ENCODE measurements around the gene GNG5.
"Not testable (repeated sequence)": the region's sequence is repeated elsewhere in the genome, so short reads cannot be mapped to it uniquely, and the experiment has no call there.

The GNG5 gene

GRCh38 chr1:84506002-84506728 is at the start of gene GNG5, which contains the start of gene SPATA1:
GNG5 (minus strand) TSS chr1:84506581; CDS start chr1:84506091, 490 bp downstream.
SPATA1 (plus strand) TSS chr1:84506386; CDS start chr1:84516360, 9,974 bp downstream.
- DNase-seq (ENCODE audit: low spot score): peak; percentile 99

DNA sequence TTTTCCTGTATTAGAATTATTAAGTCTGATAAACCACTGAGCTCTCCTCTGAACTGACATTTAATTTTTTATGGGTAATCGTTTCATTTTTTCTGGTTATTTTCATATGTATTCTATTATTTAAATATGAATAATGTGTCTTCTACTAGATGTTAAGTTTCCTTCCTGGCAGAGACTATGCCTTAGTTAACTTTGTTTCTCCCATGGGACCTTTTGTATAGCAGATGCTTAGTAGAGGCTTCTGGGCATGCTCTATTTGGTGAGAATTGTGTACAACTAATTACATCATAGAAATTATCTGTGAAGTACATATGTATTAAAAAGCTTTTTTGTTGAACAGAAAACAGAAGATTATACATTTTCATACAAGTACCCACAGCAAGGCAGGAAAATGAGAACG is 44.4 kb upstream of the GNG5 start:
- DNase-seq (ENCODE audit: low spot score): no peak

- DNase-seq (ENCODE audit: low spot score): no peak
These were observed 35.3 kb upstream of the GNG5 start for GRCh38 chr1:84541679-84542078.

DNA sequence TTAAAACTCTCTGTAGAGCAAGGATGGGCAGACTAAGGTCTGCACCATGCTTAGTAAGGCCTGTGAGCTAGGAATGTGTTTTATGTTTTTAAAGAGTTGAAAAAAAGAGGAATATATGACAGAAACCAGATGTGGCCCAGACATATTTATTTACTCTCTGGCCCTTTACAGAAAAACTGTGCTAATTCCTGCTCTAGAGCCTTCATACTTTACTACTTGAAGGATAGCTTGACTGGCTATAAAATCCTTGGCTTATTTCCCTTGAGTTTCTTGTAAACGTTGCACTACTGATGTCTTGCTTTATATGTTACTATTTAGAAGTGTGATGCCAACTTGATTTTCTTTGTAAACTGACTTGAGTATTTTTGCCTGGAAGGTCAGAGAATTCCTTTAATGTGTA is 34.4 kb upstream of the GNG5 start:
- DNase-seq (ENCODE audit: low spot score): no peak

- DNase-seq (ENCODE audit: low spot score): no peak
These were observed 33.6 kb upstream of the GNG5 start for GRCh38 chr1:84539972-84540371.

DNA sequence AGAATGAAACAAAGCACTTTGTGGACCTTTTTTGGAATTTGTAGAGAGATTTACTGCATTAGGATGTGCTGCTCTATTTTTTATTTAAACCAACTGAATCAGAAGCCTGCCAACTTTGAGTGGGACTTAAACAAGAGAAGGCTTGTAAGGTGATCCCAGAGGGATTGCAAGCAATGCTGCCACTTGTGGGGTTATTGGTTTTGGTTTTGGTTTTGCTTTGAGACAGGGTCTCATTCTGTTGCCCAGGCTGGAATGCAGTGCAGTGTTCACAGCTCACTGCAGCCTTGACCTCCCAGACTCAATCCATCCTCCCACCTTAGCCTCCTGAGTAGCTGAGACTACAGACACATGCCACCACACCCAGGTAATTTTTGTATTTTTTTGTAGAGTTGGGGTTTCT is 32.2 kb upstream of the GNG5 start:
- DNase-seq (ENCODE audit: low spot score): no peak

- DNase-seq (ENCODE audit: low spot score): no peak
These were observed 19.4 kb upstream of the GNG5 start for GRCh38 chr1:84525779-84526178.

DNA sequence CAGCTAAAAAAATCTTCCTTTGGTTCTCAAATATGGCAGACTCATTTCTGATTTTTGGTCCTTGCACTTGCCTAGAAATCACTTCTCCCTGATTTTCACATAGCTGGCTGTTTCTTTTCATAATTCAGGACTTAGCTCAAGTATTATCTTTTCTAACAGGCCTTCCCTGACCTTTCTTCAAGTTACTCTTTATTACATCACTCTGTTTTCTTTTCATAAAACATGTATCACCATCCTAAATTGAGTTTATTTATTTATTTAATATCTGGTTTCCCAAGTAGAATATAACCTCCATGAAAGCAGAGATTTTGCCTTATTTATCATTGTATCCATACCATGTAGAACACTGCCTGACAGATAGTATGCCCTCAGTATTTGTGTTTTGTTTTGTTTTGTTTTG is 18.2 kb upstream of the GNG5 start:
- DNase-seq (ENCODE audit: low spot score): no peak

DNA sequence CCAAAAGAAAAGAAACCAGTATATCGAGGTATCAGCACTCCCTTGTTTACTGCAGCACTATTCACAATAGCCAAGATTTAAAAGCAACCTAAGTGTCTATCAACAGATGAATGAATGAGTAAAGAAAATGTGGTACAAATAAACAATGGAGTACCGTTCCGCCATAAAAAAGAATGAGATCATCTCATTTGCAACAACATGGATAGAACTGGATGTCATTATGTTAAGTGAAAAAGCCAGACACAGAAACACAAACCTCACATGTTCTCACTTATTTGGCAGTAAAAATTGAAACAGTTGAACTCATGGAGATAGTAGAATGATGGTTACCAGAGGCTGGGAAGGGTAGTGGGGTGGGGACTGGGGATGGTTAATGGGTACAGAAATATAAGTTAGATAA is 4.3 kb upstream of the GNG5 start:
- no peak for DNase-seq (ENCODE audit: low spot score)

DNA sequence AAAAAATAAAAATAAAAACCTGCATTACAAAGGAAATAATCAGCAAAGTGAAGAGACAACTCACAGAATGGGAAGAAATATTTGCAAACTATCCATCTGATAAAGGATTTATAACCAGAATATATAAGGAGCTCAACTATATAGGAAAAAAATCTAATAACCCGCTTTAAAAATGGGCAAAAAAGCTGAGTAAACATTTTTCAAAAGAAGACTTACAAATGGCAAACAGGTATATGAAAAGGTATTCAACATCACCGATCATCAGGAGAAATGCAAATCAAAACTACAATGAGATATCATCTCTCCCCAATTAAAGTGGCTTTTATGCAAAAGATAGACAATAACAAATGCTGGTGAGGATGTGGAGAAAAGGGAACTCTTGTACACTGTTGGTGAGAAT is 3.8 kb upstream of the GNG5 start:
- DNase-seq (ENCODE audit: low spot score): no peak

DNA sequence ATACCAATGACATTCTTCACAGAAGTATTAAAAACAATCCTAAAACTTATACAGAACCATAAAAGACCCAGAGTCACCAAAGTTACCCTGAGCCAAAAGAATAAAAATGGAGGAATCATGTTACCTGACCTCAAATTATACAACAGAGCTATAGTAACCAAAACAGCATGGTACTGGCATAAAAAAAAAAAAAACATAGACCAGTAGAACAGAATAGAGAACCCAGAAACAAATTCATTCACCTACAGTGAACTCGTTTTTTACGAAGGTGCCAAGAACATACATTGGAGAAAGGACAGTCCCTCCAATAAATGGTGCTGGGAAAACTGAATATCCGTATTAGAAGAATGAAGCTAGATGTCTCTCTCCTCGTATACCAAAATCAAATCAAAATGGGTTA is 2.6 kb upstream of the GNG5 start:
- no peak for DNase-seq (ENCODE audit: low spot score)

- no peak for DNase-seq (ENCODE audit: low spot score)
These were observed 2.1 kb upstream of the GNG5 start for GRCh38 chr1:84508510-84508909.

DNA sequence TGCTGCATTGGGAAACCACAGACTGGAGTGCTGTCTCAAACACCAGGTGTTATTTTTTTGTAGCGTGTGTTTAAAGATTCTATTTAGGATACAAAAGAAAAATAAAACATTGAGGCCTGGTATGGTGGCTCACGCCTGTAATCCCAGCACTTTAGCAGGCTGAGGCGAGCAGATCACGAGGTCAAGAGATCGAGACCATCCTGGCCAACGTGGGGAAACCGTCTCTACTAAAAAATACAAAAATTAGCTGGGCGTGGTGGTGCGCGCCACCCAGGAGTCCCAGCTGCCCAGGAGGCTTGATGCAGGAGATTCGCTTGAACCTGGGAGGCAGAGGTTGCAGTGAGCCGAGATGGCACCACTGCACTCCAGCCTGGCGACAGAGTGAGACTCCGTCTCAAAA is 1.5 kb upstream of the GNG5 start:
- DNase-seq (ENCODE audit: low spot score): not testable (repeated sequence)

DNA sequence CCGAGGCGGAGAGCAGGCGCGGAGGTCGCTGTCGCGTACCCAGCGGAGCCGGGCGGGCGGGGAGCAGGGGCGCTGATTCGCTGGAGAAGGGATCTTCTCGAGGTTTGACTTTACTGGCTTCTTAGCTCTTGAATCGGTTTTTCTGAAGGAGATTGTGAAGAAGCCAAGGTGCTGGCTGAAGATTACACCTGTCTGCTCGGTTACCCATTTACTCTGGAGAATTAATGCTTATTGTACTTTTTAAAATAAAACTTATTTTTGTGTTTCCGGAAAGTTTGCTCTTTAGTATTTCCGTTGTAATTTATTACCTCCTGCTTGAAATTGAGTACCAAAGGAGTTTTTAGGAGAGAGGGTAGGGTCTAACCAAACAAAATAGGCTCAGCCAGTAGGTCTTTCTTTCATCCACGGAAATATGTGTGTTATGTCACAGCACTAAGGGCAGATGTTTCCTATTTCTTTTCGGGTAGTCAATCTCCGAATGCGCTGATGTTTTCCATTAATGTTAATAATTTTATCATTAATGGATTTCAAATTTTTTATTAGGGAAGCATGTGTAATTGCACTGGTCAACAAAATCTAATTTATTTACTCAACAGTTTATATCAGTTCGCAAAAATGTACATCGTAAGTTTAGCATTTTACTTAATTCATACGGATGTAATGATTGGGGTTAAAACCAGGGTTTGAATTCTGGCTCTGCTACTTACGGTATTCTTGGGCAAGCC is 510 bp upstream of the GNG5 start:
- no peak for DNase-seq (ENCODE audit: low spot score)

DNA sequence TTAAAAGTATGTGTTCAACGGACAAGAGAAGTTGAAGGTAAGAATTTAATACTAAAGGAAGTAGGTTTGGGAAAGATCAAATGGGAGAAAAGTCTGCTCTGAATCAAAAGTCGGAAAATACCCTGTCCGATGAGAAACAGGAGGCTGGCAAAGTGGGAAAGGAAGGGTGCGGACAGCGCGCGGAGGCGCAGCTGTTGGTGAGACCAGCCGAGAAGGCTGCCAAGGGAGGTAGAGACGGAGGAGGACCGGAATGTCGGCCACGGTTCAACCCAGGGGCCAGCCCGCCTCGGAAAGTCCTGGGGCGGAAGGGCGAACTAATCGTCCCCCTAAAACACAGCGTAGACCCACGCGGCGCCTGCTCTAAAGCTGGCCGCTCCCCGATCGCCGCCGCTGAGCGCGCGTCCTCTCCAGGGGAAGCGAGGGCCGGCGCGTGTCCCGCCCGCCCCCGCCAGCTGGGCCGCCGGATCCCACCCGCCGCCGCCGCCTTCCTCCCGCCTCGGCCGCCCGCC is 834 bp downstream of the GNG5 start:
- DNase-seq (ENCODE audit: low spot score): peak; percentile 87

- peak; percentile 42 for DNase-seq (ENCODE audit: low spot score)
These were observed 1.5 kb downstream of the GNG5 start for GRCh38 chr1:84504580-84505492.

GRCh38 chr1:84502927-84503326 is 3.5 kb downstream of the GNG5 start:
- no peak for DNase-seq (ENCODE audit: low spot score)

- no peak for DNase-seq (ENCODE audit: low spot score)
These were observed 8.6 kb downstream of the GNG5 start for GRCh38 chr1:84497631-84498275.

DNA sequence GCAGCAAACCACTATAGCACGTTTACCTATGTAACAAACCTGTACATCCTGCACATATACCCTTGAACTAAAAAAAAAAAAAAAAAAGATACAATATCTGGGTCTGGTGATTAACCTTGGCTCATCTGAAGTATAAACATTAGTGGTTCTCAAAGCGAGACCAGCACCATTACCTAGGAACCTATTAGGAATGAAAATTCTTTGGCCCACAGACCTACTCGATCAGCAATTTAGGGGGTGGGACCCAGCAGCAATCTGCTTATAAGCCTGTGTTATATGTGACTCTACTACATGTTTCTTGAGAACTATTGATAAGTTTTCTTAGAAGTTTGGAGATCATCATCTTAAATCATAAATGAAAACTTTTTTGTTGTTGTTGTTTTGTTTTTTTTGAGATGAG is 9.9 kb downstream of the GNG5 start:
- no peak for DNase-seq (ENCODE audit: low spot score)

DNA sequence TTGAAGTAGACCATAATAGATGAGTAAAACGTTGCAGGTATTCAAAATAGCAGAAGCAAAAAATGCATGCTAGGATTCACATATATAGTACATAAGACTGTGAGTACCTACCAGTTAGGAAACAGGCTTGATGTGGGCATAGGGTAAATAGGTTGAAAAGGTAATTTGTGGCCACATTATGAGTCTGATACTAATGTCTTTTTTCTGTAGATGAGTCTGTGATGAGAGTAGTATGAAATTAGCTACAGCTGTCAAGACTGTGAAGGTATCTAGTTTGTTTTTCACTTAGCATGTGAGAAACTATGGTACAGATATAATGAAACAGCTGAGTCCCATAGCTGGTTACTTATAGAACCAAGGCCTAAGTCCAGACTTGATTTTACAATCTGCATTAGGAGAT is 12.6 kb downstream of the GNG5 start:
- no peak for DNase-seq (ENCODE audit: low spot score)

GRCh38 chr1:84492726-84493125 is 13.7 kb downstream of the GNG5 start:
- no peak for DNase-seq (ENCODE audit: low spot score)

DNA sequence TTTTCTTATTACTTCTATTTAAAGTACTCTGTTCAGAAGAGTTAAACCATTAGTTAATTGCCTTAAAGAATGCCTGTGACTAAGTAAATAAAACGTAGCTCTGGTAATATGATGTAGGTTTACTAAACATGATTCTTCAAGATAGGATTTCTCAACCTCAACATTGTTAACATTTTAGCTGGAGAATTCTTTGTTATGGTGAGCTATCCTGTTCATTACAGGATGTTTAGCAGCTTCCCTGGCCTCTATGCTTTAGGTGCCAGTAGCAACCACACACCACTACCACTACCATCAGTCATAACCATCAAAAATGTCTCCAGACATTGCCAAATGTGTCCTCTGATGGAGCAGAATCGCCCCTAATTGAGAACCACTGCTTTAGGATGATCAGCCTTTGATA is 16.6 kb downstream of the GNG5 start:
- no peak for DNase-seq (ENCODE audit: low spot score)

All from AG20443 (cell line).